ENCODE measurements around the gene WDR6. TPM values are rescaled to one million over a fixed set of nuclear protein-coding genes. Genes with fewer than 3 reads are reported as not detected.
A peak's percentile ranks its signal among the peaks of the same experiment; 100 is the strongest.

Gene WDR6
- total and polyA plus RNA-seq, 9 of the 15 experiments (the other 6 are each of a cell fraction or from before 2014, with no cell fraction given) = 8.9 to 90.6 (median 44.7) TPM

DNA sequence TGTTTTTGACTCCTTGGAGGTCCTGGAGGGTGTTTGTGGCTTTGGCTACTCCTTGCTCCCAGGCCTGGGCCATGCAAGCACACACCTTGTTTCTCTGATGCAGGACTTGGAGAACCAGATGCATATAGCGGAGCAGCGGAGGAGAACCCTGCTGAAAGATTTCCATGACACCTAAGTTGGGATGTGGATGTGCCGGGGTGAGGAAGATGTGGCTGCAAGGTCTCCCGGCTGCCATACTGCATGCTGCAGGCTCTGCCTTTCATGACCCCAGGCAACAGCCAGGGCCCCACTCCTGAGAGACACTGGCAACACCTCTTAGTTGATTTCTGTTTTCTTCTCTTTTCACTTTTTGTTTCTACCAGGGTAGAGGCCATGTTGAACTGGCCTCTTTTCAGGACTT is 24.1 kb upstream of the WDR6 start:
- no peak for FAIRE-seq
- ATAC-seq = no peak
- no peaks in the 10 kb centered on the region for H3K9me3 ChIP-seq (replicated peaks; ENCODE audit: control insufficient read depth, insufficient read depth, low read depth, low read length)
- H4K20me1 ChIP-seq (replicated peaks; ENCODE audit: control insufficient read depth, insufficient read depth, low read length) = no peaks in the 10 kb centered on the region
- H3K4me2 ChIP-seq (ENCODE audit: insufficient read depth, low read length) = no peak overlapping the region
- peaks cover 62% of the 10 kb centered on the region; the same call in 2 of the 3 replicates for H3K36me3 ChIP-seq (ENCODE audit: control insufficient read depth, insufficient read depth, low read length)
- ChIA-PET CTCF (ENCODE audit: low intra/inter-chr PET ratio) (no interaction called here), POLR2A (no interaction called here)
- no peak for TF ChIP-seq SMARCA4 (IDR thresholded peaks at IDR 0.05)
- H3K79me2 ChIP-seq (ENCODE audit: control insufficient read depth, insufficient read depth, low read length) = no peaks in the 10 kb centered on the region
- no peaks in the 10 kb centered on the region for H3K27me3 ChIP-seq (ENCODE audit: control insufficient read depth in 2 of 2, insufficient read depth in 2 of 2, low read length in 2 of 2)
- intact Hi-C loops (cut with micrococcal nuclease) (no loop called here), in situ Hi-C loops (cut with MboI) (no loop called here)
- no peak overlapping the region for H3K27ac ChIP-seq (ENCODE audit: extremely low read depth, low read depth, low read length)
- H3K4me1 ChIP-seq (replicated peaks in 1 of 2; ENCODE audit: control insufficient read depth in 2 of 2, insufficient read depth in 2 of 2, low read length in 2 of 2) = no peaks in the 10 kb centered on the region; a peak in 1 of 5 replicates
- BruUV-seq (replicated peaks) = no TSS peak
- no peak overlapping the region for H3K4me3 ChIP-seq
- no peak overlapping the region for H3K9ac ChIP-seq (ENCODE audit: insufficient read depth in 1 of 2, low read depth in 2 of 2, low read length in 2 of 2)
- DNase-seq (ENCODE audit: extremely low read depth in 1 of 4, low spot score in 3 of 4) = no peak
- no peak overlapping the region for H2AFZ ChIP-seq (ENCODE audit: low read depth, low read length)
- 100% methylated on average over 4 of the region's 4 CpGs for WGBS (ENCODE audit: insufficient coverage, low coverage, missing lambda C conversion rate)
- H3K9me1 ChIP-seq (ENCODE audit: control insufficient read depth, insufficient read depth, low read length) = no peaks in the 10 kb centered on the region

DNA sequence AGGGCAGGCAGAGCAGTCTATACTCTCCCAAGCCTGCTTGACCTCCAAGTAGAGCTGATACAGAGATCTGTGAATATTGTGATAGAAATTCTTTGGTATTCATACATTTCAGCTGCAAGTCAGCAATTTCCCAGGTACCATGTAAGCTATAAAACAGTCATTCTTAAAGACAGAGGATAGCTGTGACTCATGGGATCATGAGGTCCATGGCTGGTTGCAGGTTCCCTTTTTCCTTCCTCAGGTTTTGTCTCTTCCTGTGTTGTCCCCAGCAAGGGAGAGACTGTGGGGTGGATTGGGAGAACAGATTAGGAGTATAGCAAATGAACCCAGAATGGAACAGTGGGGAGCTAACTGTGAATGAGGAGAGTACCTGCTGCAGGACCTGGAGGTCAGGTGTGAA is 22.5 kb upstream of the WDR6 start:
- Histone ChIP-seq H3K9me1 (ENCODE audit: control insufficient read depth, insufficient read depth, low read length) (no peaks in the 10 kb centered on the region), H4K20me1 (replicated peaks; ENCODE audit: control insufficient read depth, insufficient read depth, low read length) (no peaks in the 10 kb centered on the region), H3K36me3 (ENCODE audit: control insufficient read depth, insufficient read depth, low read length) (peaks cover 53% of the 10 kb centered on the region; the same call in 2 of the 3 replicates), H3K4me3 (no peak overlapping the region), H3K4me1 (replicated peaks in 1 of 2; ENCODE audit: control insufficient read depth in 2 of 2, insufficient read depth in 2 of 2, low read length in 2 of 2) (peaks cover 7 to 9% of the 10 kb centered on the region in 2 experiments), H2AFZ (ENCODE audit: low read depth, low read length) (no peak overlapping the region), H3K4me2 (ENCODE audit: insufficient read depth, low read length) (no peak overlapping the region), H3K79me2 (ENCODE audit: control insufficient read depth, insufficient read depth, low read length) (no peaks in the 10 kb centered on the region), H3K27me3 (ENCODE audit: control insufficient read depth in 2 of 2, insufficient read depth in 2 of 2, low read length in 2 of 2) (no peaks in the 10 kb centered on the region), H3K9me3 (replicated peaks; ENCODE audit: control insufficient read depth, insufficient read depth, low read depth, low read length) (no peaks in the 10 kb centered on the region), H3K27ac (ENCODE audit: extremely low read depth, low read depth, low read length) (no peak overlapping the region), H3K9ac (ENCODE audit: insufficient read depth in 1 of 2, low read depth in 2 of 2, low read length in 2 of 2) (no peak overlapping the region)
- no peak for FAIRE-seq
- DNase-seq (ENCODE audit: extremely low read depth in 1 of 4, low spot score in 3 of 4) = no peak
- POLR2A ChIA-PET = interaction anchor here (0.6 to 1.1 kb wide), 3 partner anchors 11 to 110 kb away, joined by 3 to 5 read pairs (median 4); partner anchors contain the start of gene WDR6
- ATAC-seq = no peak
- intact Hi-C loops (cut with micrococcal nuclease) (loop anchor here (5.0 kb wide), 1 partner anchor 173 kb away; no protein-coding TSS in a partner anchor), in situ Hi-C loops (cut with MboI) (no loop called here)
- CTCF ChIA-PET (ENCODE audit: low intra/inter-chr PET ratio) = no interaction called here
- no TSS peak for BruUV-seq (replicated peaks)
- TF ChIP-seq KDM4B (IDR thresholded peaks at IDR 0.05; ENCODE audit: borderline replicate concordance in 2 of 2, low read depth in 1 of 2) (no peak), GTF2F1 (IDR thresholded peaks at IDR 0.05; ENCODE audit: low read depth, low read length) (no peak), NFXL1 (CRISPR knock-in tag; IDR thresholded peaks at IDR 0.05) (no peak), LARP7 (IDR thresholded peaks at IDR 0.05) (no peak), HNRNPUL1 (IDR thresholded peaks at IDR 0.05; ENCODE audit: low read length) (no peak), SMAD3 (CRISPR knock-in tag; conservative IDR thresholded peaks at IDR 0.05) (no peak), ZNF695 (CRISPR knock-in tag; IDR thresholded peaks at IDR 0.05) (no peak), MAFG (tag; conservative IDR thresholded peaks at IDR 0.05) (0 out of 2 replicates have a peak, but pooled peaks have one; percentile 12), FOSL1 (tag; conservative IDR thresholded peaks at IDR 0.05) (peak; percentile 60), FOXK1 (CRISPR knock-in tag; IDR thresholded peaks at IDR 0.05; ENCODE audit: borderline replicate concordance) (no peak)
- TF ChIP-seq, protein P1, sequence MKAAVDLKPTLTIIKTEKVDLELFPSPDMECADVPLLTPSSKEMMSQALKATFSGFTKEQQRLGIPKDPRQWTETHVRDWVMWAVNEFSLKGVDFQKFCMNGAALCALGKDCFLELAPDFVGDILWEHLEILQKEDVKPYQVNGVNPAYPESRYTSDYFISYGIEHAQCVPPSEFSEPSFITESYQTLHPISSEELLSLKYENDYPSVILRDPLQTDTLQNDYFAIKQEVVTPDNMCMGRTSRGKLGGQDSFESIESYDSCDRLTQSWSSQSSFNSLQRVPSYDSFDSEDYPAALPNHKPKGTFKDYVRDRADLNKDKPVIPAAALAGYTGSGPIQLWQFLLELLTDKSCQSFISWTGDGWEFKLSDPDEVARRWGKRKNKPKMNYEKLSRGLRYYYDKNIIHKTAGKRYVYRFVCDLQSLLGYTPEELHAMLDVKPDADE (conservative IDR thresholded peaks at IDR 0.05; ENCODE audit: control insufficient read depth, low read depth, low read length) = no peak
- TF ChIP-seq, protein P2, sequence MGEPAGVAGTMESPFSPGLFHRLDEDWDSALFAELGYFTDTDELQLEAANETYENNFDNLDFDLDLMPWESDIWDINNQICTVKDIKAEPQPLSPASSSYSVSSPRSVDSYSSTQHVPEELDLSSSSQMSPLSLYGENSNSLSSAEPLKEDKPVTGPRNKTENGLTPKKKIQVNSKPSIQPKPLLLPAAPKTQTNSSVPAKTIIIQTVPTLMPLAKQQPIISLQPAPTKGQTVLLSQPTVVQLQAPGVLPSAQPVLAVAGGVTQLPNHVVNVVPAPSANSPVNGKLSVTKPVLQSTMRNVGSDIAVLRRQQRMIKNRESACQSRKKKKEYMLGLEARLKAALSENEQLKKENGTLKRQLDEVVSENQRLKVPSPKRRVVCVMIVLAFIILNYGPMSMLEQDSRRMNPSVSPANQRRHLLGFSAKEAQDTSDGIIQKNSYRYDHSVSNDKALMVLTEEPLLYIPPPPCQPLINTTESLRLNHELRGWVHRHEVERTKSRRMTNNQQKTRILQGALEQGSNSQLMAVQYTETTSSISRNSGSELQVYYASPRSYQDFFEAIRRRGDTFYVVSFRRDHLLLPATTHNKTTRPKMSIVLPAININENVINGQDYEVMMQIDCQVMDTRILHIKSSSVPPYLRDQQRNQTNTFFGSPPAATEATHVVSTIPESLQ (CRISPR knock-in tag; IDR thresholded peaks at IDR 0.05) = no peak
